Endothelial cell of umbilical vein (primary cell): Measurements from ENCODE around the gene MAGEB1. TPM values are rescaled to one million over a fixed set of nuclear protein-coding genes. Genes with fewer than 3 reads are reported as not detected.

ENCODE experiments used
- BruUV-seq: library from RNA; stranded (reverse); fragments of 400-500 nt; replicated peaks from 2 replicates; lab custom pipeline; 2021; lab: Mats Ljungman, UMichigan
- CTCF ChIA-PET: fragments of 300-600, 350-600 bp; sonication (Branson Sonifier 250); formaldehyde crosslinking; loops from one replicate; lab custom pipeline; 2021; ENCODE audit warnings: antibody characterized with exemption, inconsistent platforms; lab: Charles Lee
- POLR2A ChIA-PET: fragments of 300-600, 350-600 bp; sonication (Branson Sonifier 250); formaldehyde crosslinking; loops from one replicate; lab custom pipeline; 2021; ENCODE audit warnings: antibody characterized with exemption, inconsistent platforms; lab: Charles Lee
- DNase-seq: peaks from one replicate; pipeline ENCODE4 v3.0.0-alpha.2; 2011; ENCODE audit warnings: low read depth, low spot score
- FAIRE-seq: peaks from 2 replicates; lab custom pipeline; 2011; peaks lifted over from hg19 to GRCh38; lab: Jason Lieb, UNC
- H2AFZ ChIP-seq: 2 replicates; pipeline ENCODE4 v1.6.0; 2012; ENCODE audit warnings: low read depth, low read length, control low read depth, inconsistent platforms
- H3K27ac ChIP-seq: 2 replicates; pipeline ENCODE4 v1.5.1; 2011; ENCODE audit warnings: low read depth, mild to moderate bottlenecking, control low read depth, low read length, moderate library complexity; ENCODE audit not compliant: insufficient read depth
- H3K27me3 ChIP-seq, 2 experiments: 2 replicates each; pipeline versions ENCODE4 v1.6.0 to v1.6.1; 2011; ENCODE audit warnings: low read length in 2 of 2, mixed read lengths in 1 of 2; ENCODE audit not compliant: control insufficient read depth in 2 of 2, insufficient read depth in 2 of 2
- H3K36me3 ChIP-seq, 2 experiments: 2 replicates in 1 of 2; 3 replicates in 1 of 2; pipeline ENCODE4 v1.5.1; 2011; ENCODE audit warnings: low read length in 2 of 2, mild to moderate bottlenecking in 1 of 2, moderate library complexity in 1 of 2; ENCODE audit not compliant: control insufficient read depth in 2 of 2, insufficient read depth in 2 of 2; ENCODE audit errors: extremely low read depth in 1 of 2
- H3K4me1 ChIP-seq: 3 replicates; pipeline ENCODE4 v1.5.1; 2011; ENCODE audit warnings: mild to moderate bottlenecking, low read length; ENCODE audit not compliant: control insufficient read depth, insufficient read depth; ENCODE audit errors: extremely low read depth
- H3K4me2 ChIP-seq: 2 replicates; pipeline ENCODE4 v1.6.1; 2011; ENCODE audit warnings: low read length, control low read depth, mixed read lengths; ENCODE audit not compliant: insufficient read depth
- H3K4me3 ChIP-seq, 3 experiments: fragments of 200-600 bp in 1 of 3; sonication (generic), shearing (Covaris generic) in 1 of 3; replicated peaks in 1 of 3; 2 replicates each; pipeline ENCODE4 v1.5.1; 2011 to 2016; ENCODE audit warnings: control low read depth in 3 of 3, low read length in 3 of 3, mild to moderate bottlenecking in 2 of 3, inconsistent platforms in 1 of 3, low read depth in 1 of 3, moderate library complexity in 1 of 3; ENCODE audit not compliant: insufficient read depth in 1 of 3
- H3K79me2 ChIP-seq: 2 replicates; pipeline ENCODE4 v1.6.0; 2012; ENCODE audit warnings: low read length, inconsistent platforms; ENCODE audit not compliant: control insufficient read depth, insufficient read depth
- H3K9ac ChIP-seq: replicated peaks from 2 replicates; pipeline ENCODE3; 2011; ENCODE audit warnings: low read length, control low read depth; ENCODE audit not compliant: insufficient read depth; ENCODE audit errors: extremely low read depth
- H3K9me1 ChIP-seq: replicated peaks from 3 replicates; pipeline ENCODE4 v1.6.0; 2011; ENCODE audit warnings: mild to moderate bottlenecking, low read length; ENCODE audit not compliant: control insufficient read depth, insufficient read depth; ENCODE audit errors: extremely low read depth
- H3K9me3 ChIP-seq: replicated peaks from 2 replicates; pipeline ENCODE4 v1.5.1; 2012; ENCODE audit warnings: low read length, inconsistent platforms; ENCODE audit not compliant: control insufficient read depth, insufficient read depth
- H4K20me1 ChIP-seq: replicated peaks from 2 replicates; pipeline ENCODE3; 2011; ENCODE audit warnings: mild to moderate bottlenecking, low read length; ENCODE audit not compliant: control insufficient read depth, insufficient read depth; ENCODE audit errors: extremely low read depth
- CTCF ChIP-seq, 2 donors: IDR thresholded peaks; 1 replicate in 1 of 2; 2 replicates in 1 of 2; pipeline ENCODE4 v1.5.1; 2011; ENCODE audit warnings: low read length in 2 of 2, mild to moderate bottlenecking in 2 of 2, moderate library complexity in 2 of 2, control low read depth in 1 of 2, inconsistent platforms in 1 of 2, low read depth in 1 of 2; ENCODE audit not compliant: insufficient read depth in 1 of 2; ENCODE audit errors: extremely low read depth in 1 of 2
- EZH2 ChIP-seq: IDR thresholded peaks from 2 replicates; pipeline ENCODE4 v1.6.1; 2012; ENCODE audit warnings: borderline replicate concordance, low read depth, mild to moderate bottlenecking, moderate library complexity, low read length, inconsistent platforms; ENCODE audit not compliant: severe bottlenecking
- FOS ChIP-seq: IDR thresholded peaks from 2 replicates; pipeline ENCODE4 v1.6.1; 2011; ENCODE audit warnings: mild to moderate bottlenecking, low read length, moderate library complexity, borderline replicate concordance; ENCODE audit not compliant: insufficient read depth
- GATA2 ChIP-seq: IDR thresholded peaks from 2 replicates; pipeline ENCODE4 v1.7.0; 2011; ENCODE audit warnings: low read depth, mild to moderate bottlenecking, moderate library complexity, mixed read lengths, low read length; ENCODE audit not compliant: insufficient read length, insufficient read depth
- JUN ChIP-seq: IDR thresholded peaks from 2 replicates; pipeline ENCODE4 v1.6.1; 2011; ENCODE audit warnings: borderline replicate concordance, low read depth; ENCODE audit not compliant: insufficient read length, insufficient read depth
- MAX ChIP-seq: IDR thresholded peaks from 2 replicates; pipeline ENCODE4 v1.6.1; 2011; ENCODE audit not compliant: insufficient read depth, insufficient read length
- MYC ChIP-seq: IDR thresholded peaks from one replicate; pipeline ENCODE4 v1.6.1; 2011; ENCODE audit warnings: mild to moderate bottlenecking, low read depth, low read length
- POLR2A ChIP-seq: IDR thresholded peaks from 2 replicates; pipeline ENCODE4 v1.6.1; 2012; ENCODE audit warnings: low read depth, mild to moderate bottlenecking, control low read depth, low read length
- POLR2AphosphoS5 ChIP-seq: IDR thresholded peaks from 2 replicates; pipeline ENCODE4 v1.6.1; 2012; ENCODE audit warnings: low read depth, mild to moderate bottlenecking, control low read depth, low read length, moderate library complexity; ENCODE audit not compliant: insufficient read depth
- dilution Hi-C: fragments of 300-500 bp; cut with MboI; formaldehyde crosslinking; loops from one replicate; pipeline ENCODE4 v1.15.0; 2019; ENCODE audit warnings: low sequenced_read_pairs; ENCODE audit not compliant: extremely low pct_ligation_motif_present
- intact Hi-C: fragments of 100-400 bp; cut with micrococcal nuclease; formaldehyde crosslinking; loops from one replicate; pipeline ENCODE4 v1.10.0; 2022
- polyA plus RNA-seq, 4 experiments: library from polyadenylated mRNA; depleted of rRNA in 3 of 4; stranded (reverse) in 3 of 4; unstranded in 1 of 4; fragments of >200 nt; gene quantifications; 2 replicates each; pipeline versions ENCODE4 v1.2.1 to v1.2.3, GENCODE V29; 2011 to 2012; ENCODE audit warnings: missing spikeins in 1 of 4
- total RNA-seq: library from RNA; stranded (reverse); gene quantifications from 2 replicates; pipeline ENCODE4 v1.2.3, GENCODE V29; 2021

Gene MAGEB1
- total and polyA plus RNA-seq, 2 donors (not counting 3 experiments of a cell fraction or from before 2014, with no cell fraction given), result not detected

GRCh38 chrX:30219372-30219771, 27.6 kb upstream of the MAGEB1 start:
- no peak overlapping the region for H3K4me3 ChIP-seq
- no TSS peak for BruUV-seq
- intact Hi-C loops, result no loop called here
- CTCF ChIA-PET, result no interaction called here
- no peaks in the 10 kb centered on the region for H4K20me1 ChIP-seq
- H3K9ac ChIP-seq, result no peak overlapping the region
- dilution Hi-C loops, result no loop called here
- TF ChIP-seq FOS, result no peak
- TF ChIP-seq EZH2, result no peak
- TF ChIP-seq MYC, result no peak
- no peak for TF ChIP-seq POLR2A
- no peak for TF ChIP-seq MAX
- no peak for TF ChIP-seq GATA2
- TF ChIP-seq POLR2AphosphoS5, result no peak
- no peak for TF ChIP-seq JUN
- TF ChIP-seq CTCF (IDR thresholded peaks at IDR 0.05; ENCODE audit: extremely low read depth in 1 of 2, insufficient read depth in 1 of 2, low read depth in 1 of 2, low read length in 2 of 2), result no peak
- no peaks in the 10 kb centered on the region for H3K27me3 ChIP-seq
- no peak for FAIRE-seq
- H3K27ac ChIP-seq, result no peak overlapping the region
- H3K36me3 ChIP-seq, result no peaks in the 10 kb centered on the region
- no peak overlapping the region for H3K4me2 ChIP-seq
- no peaks in the 10 kb centered on the region for H3K4me1 ChIP-seq
- no peaks in the 10 kb centered on the region for H3K9me3 ChIP-seq
- no peak for DNase-seq
- H3K79me2 ChIP-seq, result no peaks in the 10 kb centered on the region
- no peaks in the 10 kb centered on the region for H3K9me1 ChIP-seq
- no peak overlapping the region for H2AFZ ChIP-seq
- POLR2A ChIA-PET, result no interaction called here
